ENCODE measurements around the gene CHFR. TPM values are rescaled to one million over a fixed set of nuclear protein-coding genes. Genes with fewer than 3 reads are reported as not detected.

CHFR gene
- total and polyA plus RNA-seq, 9 of the 15 experiments (the other 6 are each of a cell fraction or from before 2014, with no cell fraction given) = 0.61 to 33.9 (median 19.3) TPM

DNA sequence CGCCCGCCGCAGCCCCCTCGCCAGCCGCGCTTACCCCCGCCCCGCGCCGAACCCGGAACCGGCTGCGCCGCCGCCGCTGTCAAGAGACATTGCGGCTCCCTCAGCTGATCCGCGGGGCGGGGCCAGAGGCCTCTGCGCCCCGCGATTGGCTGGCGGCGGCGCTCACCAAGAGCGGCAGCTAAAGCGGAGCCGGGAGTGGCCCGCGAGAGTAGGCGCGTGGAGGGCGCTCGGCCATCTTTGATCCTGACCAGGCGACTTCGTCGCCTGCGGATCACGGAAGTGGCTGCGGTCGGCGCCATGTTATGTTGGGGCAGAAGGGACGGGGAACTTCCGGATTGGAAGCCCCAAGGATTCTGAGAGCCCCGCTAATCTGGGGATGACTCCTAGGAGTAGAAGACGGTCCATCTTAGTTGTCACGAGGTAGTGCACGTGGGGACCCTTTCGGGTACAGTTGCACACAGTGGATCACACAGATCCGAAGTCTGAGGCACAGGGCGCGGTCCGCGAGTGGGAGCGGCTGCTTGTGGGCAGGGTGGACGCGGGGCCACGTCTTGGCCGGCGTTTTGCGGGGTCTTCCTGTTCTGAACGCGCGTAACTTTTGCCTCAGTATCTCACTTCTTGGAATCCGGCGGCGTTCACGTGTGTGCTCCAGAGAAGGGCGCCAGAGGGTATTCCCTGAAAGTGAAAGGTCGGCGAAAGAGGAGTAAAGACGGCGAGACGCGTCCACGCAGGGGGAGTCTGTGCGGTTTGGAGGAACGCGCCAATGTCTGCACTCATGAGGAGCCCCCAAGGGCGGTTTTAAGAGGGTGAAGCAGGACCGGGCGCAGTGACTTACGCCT, at the start of gene CHFR (continued):
- TF ChIP-seq, protein P1, sequence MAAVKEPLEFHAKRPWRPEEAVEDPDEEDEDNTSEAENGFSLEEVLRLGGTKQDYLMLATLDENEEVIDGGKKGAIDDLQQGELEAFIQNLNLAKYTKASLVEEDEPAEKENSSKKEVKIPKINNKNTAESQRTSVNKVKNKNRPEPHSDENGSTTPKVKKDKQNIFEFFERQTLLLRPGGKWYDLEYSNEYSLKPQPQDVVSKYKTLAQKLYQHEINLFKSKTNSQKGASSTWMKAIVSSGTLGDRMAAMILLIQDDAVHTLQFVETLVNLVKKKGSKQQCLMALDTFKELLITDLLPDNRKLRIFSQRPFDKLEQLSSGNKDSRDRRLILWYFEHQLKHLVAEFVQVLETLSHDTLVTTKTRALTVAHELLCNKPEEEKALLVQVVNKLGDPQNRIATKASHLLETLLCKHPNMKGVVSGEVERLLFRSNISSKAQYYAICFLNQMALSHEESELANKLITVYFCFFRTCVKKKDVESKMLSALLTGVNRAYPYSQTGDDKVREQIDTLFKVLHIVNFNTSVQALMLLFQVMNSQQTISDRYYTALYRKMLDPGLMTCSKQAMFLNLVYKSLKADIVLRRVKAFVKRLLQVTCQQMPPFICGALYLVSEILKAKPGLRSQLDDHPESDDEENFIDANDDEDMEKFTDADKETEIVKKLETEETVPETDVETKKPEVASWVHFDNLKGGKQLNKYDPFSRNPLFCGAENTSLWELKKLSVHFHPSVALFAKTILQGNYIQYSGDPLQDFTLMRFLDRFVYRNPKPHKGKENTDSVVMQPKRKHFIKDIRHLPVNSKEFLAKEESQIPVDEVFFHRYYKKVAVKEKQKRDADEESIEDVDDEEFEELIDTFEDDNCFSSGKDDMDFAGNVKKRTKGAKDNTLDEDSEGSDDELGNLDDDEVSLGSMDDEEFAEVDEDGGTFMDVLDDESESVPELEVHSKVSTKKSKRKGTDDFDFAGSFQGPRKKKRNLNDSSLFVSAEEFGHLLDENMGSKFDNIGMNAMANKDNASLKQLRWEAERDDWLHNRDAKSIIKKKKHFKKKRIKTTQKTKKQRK (IDR thresholded peaks at IDR 0.05; ENCODE audit: borderline replicate concordance, low read depth, low read length) = no peak
- no peak for TF ChIP-seq MXI1 (IDR thresholded peaks at IDR 0.05; ENCODE audit: low read depth, low read length)
- no peak for TF ChIP-seq MCM7 (IDR thresholded peaks at IDR 0.05)
- TF ChIP-seq ZNF12 (CRISPR knock-in tag; IDR thresholded peaks at IDR 0.05) = peak; percentile 71; the same call in 1 of the 2 replicates
- no peak for TF ChIP-seq SMC3 (conservative IDR thresholded peaks at IDR 0.05; ENCODE audit: insufficient read depth, low read depth, low read length)
- TF ChIP-seq E2F4 (CRISPR knock-in tag; IDR thresholded peaks at IDR 0.05; ENCODE audit: low read depth) = no peak
- TF ChIP-seq, protein P2, sequence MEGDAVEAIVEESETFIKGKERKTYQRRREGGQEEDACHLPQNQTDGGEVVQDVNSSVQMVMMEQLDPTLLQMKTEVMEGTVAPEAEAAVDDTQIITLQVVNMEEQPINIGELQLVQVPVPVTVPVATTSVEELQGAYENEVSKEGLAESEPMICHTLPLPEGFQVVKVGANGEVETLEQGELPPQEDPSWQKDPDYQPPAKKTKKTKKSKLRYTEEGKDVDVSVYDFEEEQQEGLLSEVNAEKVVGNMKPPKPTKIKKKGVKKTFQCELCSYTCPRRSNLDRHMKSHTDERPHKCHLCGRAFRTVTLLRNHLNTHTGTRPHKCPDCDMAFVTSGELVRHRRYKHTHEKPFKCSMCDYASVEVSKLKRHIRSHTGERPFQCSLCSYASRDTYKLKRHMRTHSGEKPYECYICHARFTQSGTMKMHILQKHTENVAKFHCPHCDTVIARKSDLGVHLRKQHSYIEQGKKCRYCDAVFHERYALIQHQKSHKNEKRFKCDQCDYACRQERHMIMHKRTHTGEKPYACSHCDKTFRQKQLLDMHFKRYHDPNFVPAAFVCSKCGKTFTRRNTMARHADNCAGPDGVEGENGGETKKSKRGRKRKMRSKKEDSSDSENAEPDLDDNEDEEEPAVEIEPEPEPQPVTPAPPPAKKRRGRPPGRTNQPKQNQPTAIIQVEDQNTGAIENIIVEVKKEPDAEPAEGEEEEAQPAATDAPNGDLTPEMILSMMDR (IDR thresholded peaks at IDR 0.05 in 2 of 3, conservative IDR thresholded peaks at IDR 0.05 in 1 of 3; ENCODE audit: insufficient read depth in 2 of 3, low read depth in 1 of 3, low read length in 3 of 3) = peak in 1 of 3 experiments; percentile 7; a peak in 1 of 6 replicates
- no peak for TF ChIP-seq BRF2 (IDR thresholded peaks at IDR 0.05; ENCODE audit: borderline replicate concordance, insufficient read depth, insufficient read length)
- TF ChIP-seq NR4A1 (CRISPR knock-in tag; IDR thresholded peaks at IDR 0.05) = 0 out of 2 replicates have a peak, but pooled peaks have one; percentile 76
- peak; percentile 73; the same call in 1 of the 2 replicates for TF ChIP-seq NR4A1 (tag; IDR thresholded peaks at IDR 0.05)
- TF ChIP-seq, protein P3, sequence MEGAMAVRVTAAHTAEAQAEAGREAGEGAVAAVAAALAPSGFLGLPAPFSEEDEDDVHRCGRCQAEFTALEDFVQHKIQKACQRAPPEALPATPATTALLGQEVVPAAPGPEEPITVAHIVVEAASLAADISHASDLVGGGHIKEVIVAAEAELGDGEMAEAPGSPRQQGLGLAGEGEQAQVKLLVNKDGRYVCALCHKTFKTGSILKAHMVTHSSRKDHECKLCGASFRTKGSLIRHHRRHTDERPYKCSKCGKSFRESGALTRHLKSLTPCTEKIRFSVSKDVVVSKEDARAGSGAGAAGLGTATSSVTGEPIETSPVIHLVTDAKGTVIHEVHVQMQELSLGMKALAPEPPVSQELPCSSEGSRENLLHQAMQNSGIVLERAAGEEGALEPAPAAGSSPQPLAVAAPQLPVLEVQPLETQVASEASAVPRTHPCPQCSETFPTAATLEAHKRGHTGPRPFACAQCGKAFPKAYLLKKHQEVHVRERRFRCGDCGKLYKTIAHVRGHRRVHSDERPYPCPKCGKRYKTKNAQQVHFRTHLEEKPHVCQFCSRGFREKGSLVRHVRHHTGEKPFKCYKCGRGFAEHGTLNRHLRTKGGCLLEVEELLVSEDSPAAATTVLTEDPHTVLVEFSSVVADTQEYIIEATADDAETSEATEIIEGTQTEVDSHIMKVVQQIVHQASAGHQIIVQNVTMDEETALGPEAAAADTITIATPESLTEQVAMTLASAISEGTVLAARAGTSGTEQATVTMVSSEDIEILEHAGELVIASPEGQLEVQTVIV (CRISPR knock-in tag; IDR thresholded peaks at IDR 0.05; ENCODE audit: borderline replicate concordance) = no peak
- no peak for TF ChIP-seq CSDE1 (IDR thresholded peaks at IDR 0.05)

Measured in K562 (cell line).